ENCODE measurements around the gene NFKBIA.

GRCh38 chr14:35444104-35444503 lies 39.6 kb upstream of the NFKBIA start:
- TF ChIP-seq, protein P1, sequence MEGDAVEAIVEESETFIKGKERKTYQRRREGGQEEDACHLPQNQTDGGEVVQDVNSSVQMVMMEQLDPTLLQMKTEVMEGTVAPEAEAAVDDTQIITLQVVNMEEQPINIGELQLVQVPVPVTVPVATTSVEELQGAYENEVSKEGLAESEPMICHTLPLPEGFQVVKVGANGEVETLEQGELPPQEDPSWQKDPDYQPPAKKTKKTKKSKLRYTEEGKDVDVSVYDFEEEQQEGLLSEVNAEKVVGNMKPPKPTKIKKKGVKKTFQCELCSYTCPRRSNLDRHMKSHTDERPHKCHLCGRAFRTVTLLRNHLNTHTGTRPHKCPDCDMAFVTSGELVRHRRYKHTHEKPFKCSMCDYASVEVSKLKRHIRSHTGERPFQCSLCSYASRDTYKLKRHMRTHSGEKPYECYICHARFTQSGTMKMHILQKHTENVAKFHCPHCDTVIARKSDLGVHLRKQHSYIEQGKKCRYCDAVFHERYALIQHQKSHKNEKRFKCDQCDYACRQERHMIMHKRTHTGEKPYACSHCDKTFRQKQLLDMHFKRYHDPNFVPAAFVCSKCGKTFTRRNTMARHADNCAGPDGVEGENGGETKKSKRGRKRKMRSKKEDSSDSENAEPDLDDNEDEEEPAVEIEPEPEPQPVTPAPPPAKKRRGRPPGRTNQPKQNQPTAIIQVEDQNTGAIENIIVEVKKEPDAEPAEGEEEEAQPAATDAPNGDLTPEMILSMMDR (optimal IDR thresholded peaks at IDR 0.05 in 1 of 3, IDR thresholded peaks at IDR 0.05 in 1 of 3, conservative IDR thresholded peaks at IDR 0.05 in 1 of 3; ENCODE audit: extremely low read depth in 1 of 3, insufficient read depth in 2 of 3, low read length in 3 of 3), result no peak
- TF ChIP-seq EZH2 (IDR thresholded peaks at IDR 0.05; ENCODE audit: low read length), result no peak

Measured in keratinocyte (primary cell).